Measurements from ENCODE around the gene SCFD2. TPM values are rescaled to one million over a fixed set of nuclear protein-coding genes. Genes with fewer than 3 reads are reported as not detected.

The SCFD2 gene
- total RNA-seq, 1 experiment from 2014 or later, result 8.1 TPM

GRCh38 chr4:52964561-52965101 lies 401.2 kb downstream of the SCFD2 start:
- TF ChIP-seq CTCF (conservative IDR thresholded peaks at IDR 0.05) (no peak), EZH2 (IDR thresholded peaks at IDR 0.05; ENCODE audit: low read depth) (no peak)
- no peaks in the 10 kb centered on the region for H3K9me2 ChIP-seq (ENCODE audit: insufficient read depth)
- intact Hi-C loops (cut with micrococcal nuclease; ENCODE audit: unreplicated experiment), result no loop called here
- no peaks in the 10 kb centered on the region for H3K36me3 ChIP-seq (ENCODE audit: low read depth)
- H3K9me3 ChIP-seq (ENCODE audit: insufficient read depth, low read depth), result no peaks in the 10 kb centered on the region
- ChIA-PET POLR2A (ENCODE audit: unreplicated experiment) (no interaction called here), CTCF (no interaction called here)
- H3K4me2 ChIP-seq, result no peak overlapping the region
- no peak for DNase-seq
- no peaks in the 10 kb centered on the region for H3K27me3 ChIP-seq (ENCODE audit: insufficient read depth, low read depth)
- H3K27ac ChIP-seq, result no peak overlapping the region
- no peak overlapping the region for H2AFZ ChIP-seq
- no TSS peak for BruUV-seq (replicated peaks)
- no peaks in the 10 kb centered on the region for H3K4me1 ChIP-seq (replicated peaks; ENCODE audit: insufficient read depth)
- no peaks in the 10 kb centered on the region for H4K20me1 ChIP-seq (ENCODE audit: insufficient read depth)
- H3K79me2 ChIP-seq (ENCODE audit: low read depth), result no peaks in the 10 kb centered on the region
- H3F3A ChIP-seq (ENCODE audit: insufficient read depth, low read depth), result no peaks in the 10 kb centered on the region
- H3K4me3 ChIP-seq, result no peak overlapping the region

GRCh38 chr4:52964011-52964410 lies 401.9 kb downstream of the SCFD2 start:
- no peaks in the 10 kb centered on the region for H3K4me1 ChIP-seq (replicated peaks; ENCODE audit: insufficient read depth)
- no peak overlapping the region for H2AFZ ChIP-seq
- DNase-seq, result no peak
- no peak overlapping the region for H3K27ac ChIP-seq
- H4K20me1 ChIP-seq (ENCODE audit: insufficient read depth), result no peaks in the 10 kb centered on the region
- H3K9me2 ChIP-seq (ENCODE audit: insufficient read depth), result no peaks in the 10 kb centered on the region
- H3K27me3 ChIP-seq (ENCODE audit: insufficient read depth, low read depth), result no peaks in the 10 kb centered on the region
- intact Hi-C loops (cut with micrococcal nuclease; ENCODE audit: unreplicated experiment), result no loop called here
- ChIA-PET POLR2A (ENCODE audit: unreplicated experiment) (no interaction called here), CTCF (no interaction called here)
- H3F3A ChIP-seq (ENCODE audit: insufficient read depth, low read depth), result no peaks in the 10 kb centered on the region
- no peak for TF ChIP-seq CTCF (conservative IDR thresholded peaks at IDR 0.05)
- TF ChIP-seq EZH2 (IDR thresholded peaks at IDR 0.05; ENCODE audit: low read depth), result no peak
- no peaks in the 10 kb centered on the region for H3K79me2 ChIP-seq (ENCODE audit: low read depth)
- H3K36me3 ChIP-seq (ENCODE audit: low read depth), result no peaks in the 10 kb centered on the region
- no peak overlapping the region for H3K4me3 ChIP-seq
- H3K4me2 ChIP-seq, result no peak overlapping the region
- no TSS peak for BruUV-seq (replicated peaks)
- H3K9me3 ChIP-seq (ENCODE audit: insufficient read depth, low read depth), result no peaks in the 10 kb centered on the region

GRCh38 chr4:52962721-52963120 lies 403.1 kb downstream of the SCFD2 start:
- Histone ChIP-seq H3K4me1 (replicated peaks; ENCODE audit: insufficient read depth) (no peaks in the 10 kb centered on the region), H3K27ac (no peak overlapping the region), H3K4me3 (no peak overlapping the region), H4K20me1 (ENCODE audit: insufficient read depth) (no peaks in the 10 kb centered on the region), H3K79me2 (ENCODE audit: low read depth) (no peaks in the 10 kb centered on the region), H2AFZ (no peak overlapping the region), H3K36me3 (ENCODE audit: low read depth) (no peaks in the 10 kb centered on the region), H3K27me3 (ENCODE audit: insufficient read depth, low read depth) (no peaks in the 10 kb centered on the region), H3K9me3 (ENCODE audit: insufficient read depth, low read depth) (no peaks in the 10 kb centered on the region), H3K4me2 (no peak overlapping the region), H3K9me2 (ENCODE audit: insufficient read depth) (no peaks in the 10 kb centered on the region), H3F3A (ENCODE audit: insufficient read depth, low read depth) (no peaks in the 10 kb centered on the region)
- ChIA-PET POLR2A (ENCODE audit: unreplicated experiment) (no interaction called here), CTCF (no interaction called here)
- intact Hi-C loops (cut with micrococcal nuclease; ENCODE audit: unreplicated experiment), result no loop called here
- TF ChIP-seq CTCF (conservative IDR thresholded peaks at IDR 0.05) (no peak), EZH2 (IDR thresholded peaks at IDR 0.05; ENCODE audit: low read depth) (no peak)
- no peak for DNase-seq
- no TSS peak for BruUV-seq (replicated peaks)

All from PC-9 (cell line).